ENCODE results near the gene PIK3C3.

- TF ChIP-seq CTCF (IDR thresholded peaks at IDR 0.05) (no peak), POLR2A (IDR thresholded peaks at IDR 0.05; ENCODE audit: low read depth) (no peak), POLR2AphosphoS5 (IDR thresholded peaks at IDR 0.05) (no peak)
Measured at GRCh38 chr18:41940506-41941215, 14.4 kb upstream of the PIK3C3 start.

All from esophagus muscularis mucosa (tissue), 3 donors.